GM10847 (cell line): ENCODE results near the gene TBX18.

Source experiments
- POLR2A ChIP-seq: IDR thresholded peaks from 2 replicates; pipeline ENCODE4 v1.6.1; 2011; ENCODE audit not compliant: insufficient read length; ENCODE audit errors: extremely low read depth

Gene TBX18

DNA sequence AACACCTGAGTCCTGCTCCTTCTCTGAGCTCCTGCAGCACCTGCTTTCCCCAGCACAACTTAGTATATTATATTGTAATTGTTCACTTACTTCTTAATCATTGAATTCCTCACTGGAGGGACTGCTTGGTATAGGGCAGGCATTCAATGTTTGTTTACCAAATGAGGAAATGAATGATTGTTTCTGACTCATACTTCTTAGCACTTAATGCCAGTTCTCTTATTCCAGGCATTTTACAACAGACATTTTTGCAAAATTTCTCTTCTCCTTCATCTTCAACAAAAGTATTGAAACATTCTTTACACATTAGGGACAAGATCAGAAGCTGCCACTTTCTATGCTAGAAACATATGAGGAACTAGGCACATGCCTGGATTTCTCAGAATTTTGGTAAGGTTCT, 119.4 kb downstream of the TBX18 start:
- TF ChIP-seq POLR2A, result no peak

DNA sequence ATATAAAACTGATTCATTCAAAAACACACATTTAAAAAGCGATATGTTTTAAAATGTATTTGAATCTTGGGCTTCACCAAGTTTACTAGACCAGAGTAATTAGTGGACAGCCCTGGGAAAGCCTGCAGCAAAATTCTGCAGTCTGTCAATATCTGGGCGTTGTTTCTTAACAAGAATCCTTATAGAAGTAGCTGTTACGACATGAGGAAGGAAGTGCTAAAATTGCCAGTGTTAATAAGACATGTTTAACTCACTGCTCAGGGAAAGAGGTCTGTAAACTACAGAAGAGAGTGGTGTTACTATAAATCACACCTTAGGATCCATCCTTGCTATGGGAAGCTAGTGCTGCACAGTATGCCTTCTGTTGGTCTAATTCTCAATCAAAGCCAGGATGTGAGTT, 120.6 kb downstream of the TBX18 start:
- no peak for TF ChIP-seq POLR2A

DNA sequence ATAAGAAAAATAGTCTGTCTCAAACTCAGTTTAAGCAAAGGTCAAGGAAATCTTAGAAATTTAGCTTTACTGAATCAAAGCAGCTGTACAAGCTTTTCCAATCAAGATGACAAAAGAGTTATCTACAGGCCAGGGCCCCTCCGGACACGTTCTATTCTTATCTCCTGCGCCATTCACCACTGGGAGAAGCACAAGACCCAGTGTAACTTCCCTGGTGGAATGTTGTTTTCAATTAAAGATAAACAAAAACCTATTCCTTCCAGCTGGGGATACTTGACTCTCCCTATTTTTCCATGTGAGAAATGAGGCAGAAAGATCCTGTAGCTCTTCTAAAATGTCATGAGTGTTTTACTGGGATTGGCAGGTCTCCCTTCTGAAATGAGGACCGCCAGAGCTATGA, 123.3 kb downstream of the TBX18 start:
- TF ChIP-seq POLR2A, result no peak

GRCh38 chr6:84639396-84639795, 125.0 kb downstream of the TBX18 start:
- no peak for TF ChIP-seq POLR2A

- TF ChIP-seq POLR2A, result no peak
These were observed 126.1 kb downstream of the TBX18 start for GRCh38 chr6:84638286-84638685.
